ENCODE results near the gene TFPI.

- TF ChIP-seq TAF1 (IDR thresholded peaks at IDR 0.05; ENCODE audit: low read depth, low read length) (no peak), KDM1A (IDR thresholded peaks at IDR 0.05; ENCODE audit: borderline replicate concordance, low read length) (no peak), SP1 (IDR thresholded peaks at IDR 0.05; ENCODE audit: low read depth, low read length) (no peak), PHF8 (conservative IDR thresholded peaks at IDR 0.05; ENCODE audit: low read depth, low read length) (no peak)
Observed at GRCh38 chr2:187532333-187533120, 21.7 kb downstream of the TFPI start.
